Body of pancreas (tissue), 4 donors: Measurements from ENCODE around the gene SIGLEC1. TPM values are rescaled to one million over a fixed set of nuclear protein-coding genes. Genes with fewer than 3 reads are reported as not detected.
A peak's percentile ranks its signal among the peaks of the same experiment; 100 is the strongest.

Source experiments
- ATAC-seq: fragments of 150-250 bp; one replicate; pipeline ENCODE4 v1.9.1; 2016
- DNase-seq, 4 donors: peaks; one replicate each; pipeline ENCODE4 v3.0.0-alpha.2; 2019
- H3K27ac ChIP-seq, 4 donors: fragments of 200-600 bp; sonication (generic); 1 replicate in 3 of 4; 2 replicates in 1 of 4; pipeline versions ENCODE4 v1.5.1 to v1.6.1; 2016 to 2019; ENCODE audit warnings: mild to moderate bottlenecking in 1 of 4, mixed read lengths in 1 of 4, moderate library complexity in 1 of 4
- H3K27me3 ChIP-seq, 2 donors: fragments of 200-600 bp; sonication (generic); one replicate each; pipeline ENCODE4 v1.6.0; 2016; ENCODE audit warnings: mild to moderate bottlenecking in 1 of 2
- H3K36me3 ChIP-seq, 2 donors: fragments of 200-600 bp; sonication (generic); replicated peaks in 1 of 2; 2 replicates each; pipeline ENCODE4 v1.5.1; 2016; ENCODE audit warnings: low read depth in 2 of 2; ENCODE audit not compliant: insufficient read depth in 1 of 2
- H3K4me1 ChIP-seq: fragments of 200-600 bp; sonication (generic); one replicate; pipeline ENCODE4 v1.6.0; 2016
- H3K4me3 ChIP-seq, 2 donors: fragments of 200-600 bp; sonication (generic); 1 replicate in 1 of 2; 2 replicates in 1 of 2; pipeline ENCODE4 v1.5.1; 2016 to 2019
- H3K9me3 ChIP-seq, 3 donors: fragments of 200-600 bp; sonication (generic); 1 replicate in 2 of 3; 2 replicates in 1 of 3; pipeline ENCODE4 v1.5.1; 2016
- CTCF ChIP-seq, 7 experiments: fragments of 450-650 bp in 4 of 7; fragments of 200-600 bp in 3 of 7; sonication (generic) in 3 of 7; IDR thresholded peaks; one replicate each; pipeline ENCODE4 v1.5.1; 2016 to 2019; ENCODE audit warnings: antibody characterized with exemption in 7 of 7
- POLR2A ChIP-seq, 3 donors: fragments of 450-650 bp; IDR thresholded peaks; one replicate each; pipeline ENCODE4 v1.6.1; 2016; ENCODE audit warnings: antibody characterized with exemption in 3 of 3, mild to moderate bottlenecking in 2 of 3
- WGBS, 2 donors: methylation state at CpG; one replicate each; pipeline ENCODE4 v1.1.5; 2017; 5-methylcytosine and 5-hydroxymethylcytosine counted together
- intact Hi-C: fragments of 100-400 bp; cut with DNase I; formaldehyde crosslinking; loops from one replicate; pipeline ENCODE4 v1.15.1; 2023
- total RNA-seq, 2 donors: library from RNA; depleted of rRNA; stranded (reverse); fragments of >200 nt; gene quantifications; one replicate each; pipeline ENCODE4 v1.1.0, GENCODE V29; 2016

Gene SIGLEC1
- total RNA-seq, 2 donors from 2014 or later: 2.1 to 5.9 TPM

- WGBS, 2 donors: 61 to 65% methylated on average over 2 of the region's 2 CpGs
- Histone ChIP-seq H3K27ac (no peak overlapping the region), H3K36me3 (no peaks in the 10 kb centered on the region), H3K9me3 (no peaks in the 10 kb centered on the region), H3K27me3 (peaks cover 0 to 13% of the 10 kb centered on the region in 2 donors), H3K4me3 (no peak overlapping the region), H3K4me1 (peaks cover 39% of the 10 kb centered on the region)
- TF ChIP-seq CTCF (IDR thresholded peaks at IDR 0.05): no peak
- no peak for TF ChIP-seq POLR2A (IDR thresholded peaks at IDR 0.05)
- ATAC-seq (no peak), DNase-seq (no peak)
- intact Hi-C loops: no loop called here
Observed at GRCh38 chr20:3747471-3747870, 35.1 kb upstream of the SIGLEC1 start.

GRCh38 chr20:3745686-3746173 lies 33.3 kb upstream of the SIGLEC1 start:
- no peak overlapping the region for H3K4me3 ChIP-seq
- no peak overlapping the region for H3K27ac ChIP-seq
- intact Hi-C loops: no loop called here
- ATAC-seq: no peak
- no peaks in the 10 kb centered on the region for H3K36me3 ChIP-seq
- no peak for DNase-seq
- H3K4me1 ChIP-seq: peaks cover 25% of the 10 kb centered on the region
- H3K9me3 ChIP-seq: no peaks in the 10 kb centered on the region
- TF ChIP-seq POLR2A (IDR thresholded peaks at IDR 0.05) (no peak), CTCF (IDR thresholded peaks at IDR 0.05) (no peak)
- H3K27me3 ChIP-seq: peaks cover 0 to 13% of the 10 kb centered on the region in 2 donors
- WGBS, 2 donors: 42 to 62% methylated on average over 4 to 11 of the region's 11 CpGs

- Histone ChIP-seq H3K4me3 (no peak overlapping the region), H3K36me3 (no peaks in the 10 kb centered on the region), H3K27ac (no peak overlapping the region), H3K9me3 (no peaks in the 10 kb centered on the region), H3K4me1 (peaks cover 20% of the 10 kb centered on the region), H3K27me3 (peaks cover 0 to 9% of the 10 kb centered on the region in 2 donors)
- intact Hi-C loops: no loop called here
- peak; percentile 80 to 90 (median 84) for DNase-seq
- peak; percentile 82 for ATAC-seq
- WGBS, 2 donors: 19 to 27% methylated on average over 40 to 45 of the region's 45 CpGs
- TF ChIP-seq CTCF (IDR thresholded peaks at IDR 0.05) (no peak), POLR2A (IDR thresholded peaks at IDR 0.05) (no peak)
Observed at GRCh38 chr20:3744806-3745685, 32.6 kb upstream of the SIGLEC1 start.

GRCh38 chr20:3744037-3744436 lies 31.6 kb upstream of the SIGLEC1 start:
- H3K36me3 ChIP-seq: no peaks in the 10 kb centered on the region
- no peaks in the 10 kb centered on the region for H3K9me3 ChIP-seq
- H3K27me3 ChIP-seq: no peaks in the 10 kb centered on the region
- no peak for TF ChIP-seq POLR2A (IDR thresholded peaks at IDR 0.05)
- intact Hi-C loops: no loop called here
- ATAC-seq: no peak
- no peak for DNase-seq
- H3K4me3 ChIP-seq: no peak overlapping the region
- 53 to 68% methylated on average over 1 of the region's 1 CpG for WGBS, 2 donors
- H3K27ac ChIP-seq: no peak overlapping the region
- peaks cover 11% of the 10 kb centered on the region for H3K4me1 ChIP-seq

- Histone ChIP-seq H3K27ac (no peak overlapping the region), H3K4me1 (peaks cover 11% of the 10 kb centered on the region), H3K27me3 (no peaks in the 10 kb centered on the region), H3K9me3 (no peaks in the 10 kb centered on the region), H3K36me3 (no peaks in the 10 kb centered on the region), H3K4me3 (no peak overlapping the region)
- intact Hi-C loops: no loop called here
- TF ChIP-seq POLR2A (IDR thresholded peaks at IDR 0.05): no peak
- 95 to 99% methylated on average over 2 of the region's 2 CpGs for WGBS, 2 donors
- DNase-seq (no peak), ATAC-seq (no peak)
Observed at GRCh38 chr20:3743251-3743650, 30.9 kb upstream of the SIGLEC1 start.
